ENCODE measurements around the gene SLC7A5.

SLC7A5 gene

GRCh38 chr16:87849419-87850008 is 19.8 kb downstream of the SLC7A5 start:
- Histone ChIP-seq H3K27ac (no peak overlapping the region), H3K27me3 (no peaks in the 10 kb centered on the region), H3K9me3 (no peaks in the 10 kb centered on the region), H3K36me3 (no peaks in the 10 kb centered on the region), H3K4me3 (ENCODE audit: low read depth in 1 of 2, low read length in 1 of 2) (no peak overlapping the region), H3K4me1 (ENCODE audit: control insufficient read depth in 1 of 2, insufficient read depth in 1 of 2, low read depth in 1 of 2, low read length in 1 of 2) (peaks cover 30 to 32% of the 10 kb centered on the region in 2 experiments)
- no peak for TF ChIP-seq CTCF (IDR thresholded peaks at IDR 0.05)

GRCh38 chr16:87848676-87849345 is 20.5 kb downstream of the SLC7A5 start:
- no peak overlapping the region for H3K27ac ChIP-seq
- no peaks in the 10 kb centered on the region for H3K9me3 ChIP-seq
- TF ChIP-seq CTCF (IDR thresholded peaks at IDR 0.05): no peak
- H3K27me3 ChIP-seq: no peaks in the 10 kb centered on the region
- peaks cover 25% of the 10 kb centered on the region in 2 experiments for H3K4me1 ChIP-seq (ENCODE audit: control insufficient read depth in 1 of 2, insufficient read depth in 1 of 2, low read depth in 1 of 2, low read length in 1 of 2)
- H3K36me3 ChIP-seq: no peaks in the 10 kb centered on the region
- H3K4me3 ChIP-seq (ENCODE audit: low read depth in 1 of 2, low read length in 1 of 2): no peak overlapping the region

GRCh38 chr16:87847785-87848675 is 21.3 kb downstream of the SLC7A5 start:
- Histone ChIP-seq H3K9me3 (no peaks in the 10 kb centered on the region), H3K27ac (no peak overlapping the region), H3K27me3 (no peaks in the 10 kb centered on the region), H3K36me3 (no peaks in the 10 kb centered on the region), H3K4me3 (ENCODE audit: low read depth in 1 of 2, low read length in 1 of 2) (no peak overlapping the region), H3K4me1 (ENCODE audit: control insufficient read depth in 1 of 2, insufficient read depth in 1 of 2, low read depth in 1 of 2, low read length in 1 of 2) (peaks cover 17% of the 10 kb centered on the region in 2 experiments)
- TF ChIP-seq CTCF (IDR thresholded peaks at IDR 0.05): no peak

- TF ChIP-seq CTCF (IDR thresholded peaks at IDR 0.05): no peak
- Histone ChIP-seq H3K27ac (no peak overlapping the region), H3K4me1 (ENCODE audit: control insufficient read depth in 1 of 2, insufficient read depth in 1 of 2, low read depth in 1 of 2, low read length in 1 of 2) (peaks cover 11% of the 10 kb centered on the region in 2 experiments), H3K4me3 (ENCODE audit: low read depth in 1 of 2, low read length in 1 of 2) (no peak overlapping the region), H3K9me3 (no peaks in the 10 kb centered on the region), H3K36me3 (no peaks in the 10 kb centered on the region), H3K27me3 (no peaks in the 10 kb centered on the region)
Measured at GRCh38 chr16:87847467-87847784, 21.9 kb downstream of the SLC7A5 start.

- no peak overlapping the region for H3K4me3 ChIP-seq (ENCODE audit: low read depth in 1 of 2, low read length in 1 of 2)
- H3K4me1 ChIP-seq (ENCODE audit: control insufficient read depth in 1 of 2, insufficient read depth in 1 of 2, low read depth in 1 of 2, low read length in 1 of 2): peaks cover 6 to 9% of the 10 kb centered on the region in 2 experiments
- TF ChIP-seq CTCF (IDR thresholded peaks at IDR 0.05): no peak
- no peaks in the 10 kb centered on the region for H3K9me3 ChIP-seq
- no peak overlapping the region for H3K27ac ChIP-seq
- H3K27me3 ChIP-seq: no peaks in the 10 kb centered on the region
- H3K36me3 ChIP-seq: no peaks in the 10 kb centered on the region
Measured at GRCh38 chr16:87846705-87847466, 22.4 kb downstream of the SLC7A5 start.
